Muscle of back (tissue), 11 donors: ENCODE data around the gene APOB. TPM values are rescaled to one million over a fixed set of nuclear protein-coding genes. Genes with fewer than 3 reads are reported as not detected.

Experiments
- DNase-seq, 3 donors: peaks; one replicate each; pipeline versions ENCODE4 v3.0.0 to v3.0.0-alpha.2; 2013
- polyA plus RNA-seq, 10 donors: library from polyadenylated mRNA; unstranded; fragments of 120-200 nt; gene quantifications; one replicate each; pipeline ENCODE4 v1.2.1, GENCODE V29; 2013; ENCODE audit not compliant: insufficient read length in 10 of 10

Gene APOB
- polyA plus RNA-seq, 10 donors = 0.01 to 1.4 (median 0.06) TPM

DNA sequence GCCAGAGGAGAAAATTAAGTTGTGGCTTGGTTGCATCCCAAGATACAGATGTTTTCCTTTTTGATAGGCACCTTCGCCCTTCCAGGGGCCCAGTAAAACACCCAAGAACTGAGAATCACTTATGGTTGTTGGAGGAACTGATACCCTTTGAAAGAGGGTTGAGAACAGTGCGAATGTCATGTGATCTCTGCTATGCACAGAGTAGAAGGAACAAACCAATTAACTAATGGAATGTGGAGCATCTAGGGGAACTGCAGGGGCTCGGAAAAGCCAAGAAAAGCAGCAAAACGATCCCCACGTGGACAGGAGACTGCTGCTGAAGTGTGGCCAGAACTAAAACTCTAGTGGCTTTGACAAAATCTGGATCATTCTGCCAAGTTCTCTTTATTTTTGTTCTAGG is 58.8 kb downstream of the APOB start:
- peak in 1 of 3 donors; percentile 48 for DNase-seq

GRCh38 chr2:20984408-20984807 is 59.5 kb downstream of the APOB start:
- no peak for DNase-seq

DNA sequence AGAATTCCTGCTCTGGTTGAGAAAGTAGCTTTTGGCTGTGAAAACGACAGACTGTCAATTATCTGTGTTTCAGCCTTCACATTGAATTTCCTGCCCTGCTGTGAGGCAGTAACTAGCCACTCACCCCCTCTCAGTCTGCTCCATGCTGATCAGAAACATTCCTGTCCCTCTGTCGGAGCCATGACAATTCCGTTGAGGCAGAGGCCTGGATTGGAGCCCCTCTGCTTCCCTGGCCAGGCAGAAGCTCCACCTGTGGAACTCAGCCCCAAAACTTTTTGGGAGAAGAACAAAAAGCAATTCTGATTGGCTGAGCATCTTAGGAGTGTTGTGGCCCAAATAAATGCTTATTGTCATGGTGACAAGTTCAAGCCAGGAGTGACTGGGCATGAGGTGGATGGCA is 60.0 kb downstream of the APOB start:
- DNase-seq = no peak

- DNase-seq = no peak
Observed at GRCh38 chr2:20982861-20983260, 61.0 kb downstream of the APOB start.

GRCh38 chr2:20977520-20978180 is 66.2 kb downstream of the APOB start:
- peak in 1 of 3 donors; percentile 73 for DNase-seq

DNA sequence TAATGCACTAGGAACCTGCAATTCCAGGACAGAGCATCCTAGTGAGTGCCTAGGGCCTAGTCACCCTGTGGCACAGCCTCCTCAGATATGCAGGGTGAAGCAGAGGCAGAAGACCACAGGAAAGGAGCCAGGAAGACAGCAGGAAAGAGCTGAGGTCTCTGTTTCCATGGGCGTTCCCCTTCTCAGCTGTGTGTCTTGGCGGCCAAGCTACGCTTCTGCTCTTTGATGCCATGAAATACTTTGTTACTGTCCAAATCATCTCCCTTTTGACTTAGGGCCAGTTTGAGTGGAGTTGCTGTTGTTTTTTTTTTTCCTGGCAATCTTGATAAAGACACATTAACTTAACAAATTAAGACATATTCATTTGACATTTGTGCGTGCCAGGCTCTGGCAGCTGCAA is 67.3 kb downstream of the APOB start:
- peak in 2 of 3 donors; percentile 69 to 83 for DNase-seq

- no peak for DNase-seq
Observed at GRCh38 chr2:20972792-20973565, 70.9 kb downstream of the APOB start.

- DNase-seq = peak in 1 of 3 donors; percentile 41
Observed at GRCh38 chr2:20972110-20972509, 71.8 kb downstream of the APOB start.

DNA sequence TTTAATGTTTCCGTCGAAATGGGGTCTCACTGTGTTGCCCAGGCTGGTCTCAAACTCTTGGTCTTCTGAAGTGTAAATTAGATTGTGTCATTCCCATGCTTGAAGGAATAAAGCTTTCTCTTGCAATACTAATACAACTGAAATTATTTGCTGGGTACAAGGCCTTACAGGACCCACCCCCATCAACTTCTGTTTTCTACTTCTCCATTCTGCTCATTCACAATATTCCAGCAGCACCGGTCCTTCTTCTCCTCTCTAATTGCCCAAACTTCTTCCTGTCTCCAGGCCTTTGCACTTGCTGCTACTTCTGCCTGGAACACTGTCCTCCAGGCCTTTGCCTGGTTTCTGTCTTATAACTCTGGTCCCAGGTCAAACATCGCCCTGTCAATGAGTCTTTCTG is 73.8 kb downstream of the APOB start:
- DNase-seq = no peak

DNA sequence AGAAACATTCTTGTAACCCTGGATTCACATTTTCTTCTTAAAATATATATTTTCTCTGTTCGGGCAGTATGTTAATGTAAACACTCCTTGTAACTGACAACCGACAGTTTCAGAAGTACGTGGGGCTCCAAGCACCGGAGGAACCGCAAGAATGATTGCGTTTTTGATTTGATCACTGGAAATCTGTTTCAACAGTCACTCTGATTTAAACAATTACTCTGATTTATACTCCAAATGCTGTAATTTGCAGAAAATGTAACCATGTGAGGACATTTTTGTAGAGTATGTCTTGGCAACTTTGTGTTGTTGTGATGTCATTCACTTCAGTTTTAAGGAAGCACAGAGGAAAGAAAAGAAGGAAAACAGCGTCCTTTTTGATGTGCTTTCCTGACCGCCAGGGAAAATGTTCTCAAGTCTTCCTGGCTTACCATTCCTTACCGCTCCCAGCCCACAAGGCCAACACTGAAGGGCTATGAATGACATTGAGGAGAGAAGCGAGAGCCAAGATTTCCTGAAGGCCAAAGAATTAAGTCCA is 77.7 kb downstream of the APOB start:
- peak in 1 of 3 donors; percentile 66 for DNase-seq

DNA sequence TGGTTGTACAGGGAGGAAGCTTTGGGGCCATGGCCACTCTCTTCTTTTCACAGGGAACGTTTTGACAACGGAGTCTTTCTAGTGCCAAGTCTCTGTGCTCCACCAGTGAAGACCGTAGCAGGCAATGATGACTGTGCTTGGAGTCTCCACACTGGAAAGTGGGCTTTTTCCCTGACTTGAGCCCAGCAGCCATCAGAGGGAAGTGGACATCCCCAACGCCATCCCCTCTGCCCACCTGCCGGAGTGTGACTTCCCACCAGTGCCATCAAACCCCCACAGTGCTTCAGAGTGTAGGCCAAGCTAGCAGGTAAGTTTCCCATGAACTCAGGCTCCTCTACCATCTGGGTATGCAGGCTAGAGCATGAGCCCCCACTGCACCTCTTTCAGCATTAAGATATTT is 78.7 kb downstream of the APOB start:
- no peak for DNase-seq

GRCh38 chr2:20963867-20964266 is 80.0 kb downstream of the APOB start:
- DNase-seq = no peak

GRCh38 chr2:20962939-20963557 is 80.8 kb downstream of the APOB start:
- peak; percentile 41 to 77 (median 63) for DNase-seq

- no peak for DNase-seq
Observed at GRCh38 chr2:20961858-20962257, 82.0 kb downstream of the APOB start.

DNA sequence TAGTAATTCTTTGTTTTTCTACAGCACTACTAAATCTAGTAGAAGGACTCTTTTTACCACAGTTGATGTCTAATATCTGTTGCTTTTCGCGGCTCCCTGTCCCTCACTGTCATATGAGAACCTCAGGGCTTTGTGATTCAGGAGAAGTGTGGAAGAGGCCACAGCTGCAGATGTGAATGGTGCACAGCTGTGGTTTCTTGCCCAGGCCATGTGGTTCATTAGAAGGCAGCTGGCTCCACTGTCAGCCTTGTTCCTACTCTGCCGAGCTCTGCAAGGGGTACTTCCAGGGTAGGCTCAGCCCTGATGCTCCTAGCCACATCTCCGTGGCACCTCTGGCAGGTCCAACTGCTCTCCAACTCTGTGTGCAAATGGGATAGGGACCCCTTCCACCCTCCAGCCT is 83.9 kb downstream of the APOB start:
- no peak for DNase-seq

GRCh38 chr2:20959252-20959651 is 84.6 kb downstream of the APOB start:
- no peak for DNase-seq

- no peak for DNase-seq
Observed at GRCh38 chr2:20957788-20958525, 85.9 kb downstream of the APOB start.

DNA sequence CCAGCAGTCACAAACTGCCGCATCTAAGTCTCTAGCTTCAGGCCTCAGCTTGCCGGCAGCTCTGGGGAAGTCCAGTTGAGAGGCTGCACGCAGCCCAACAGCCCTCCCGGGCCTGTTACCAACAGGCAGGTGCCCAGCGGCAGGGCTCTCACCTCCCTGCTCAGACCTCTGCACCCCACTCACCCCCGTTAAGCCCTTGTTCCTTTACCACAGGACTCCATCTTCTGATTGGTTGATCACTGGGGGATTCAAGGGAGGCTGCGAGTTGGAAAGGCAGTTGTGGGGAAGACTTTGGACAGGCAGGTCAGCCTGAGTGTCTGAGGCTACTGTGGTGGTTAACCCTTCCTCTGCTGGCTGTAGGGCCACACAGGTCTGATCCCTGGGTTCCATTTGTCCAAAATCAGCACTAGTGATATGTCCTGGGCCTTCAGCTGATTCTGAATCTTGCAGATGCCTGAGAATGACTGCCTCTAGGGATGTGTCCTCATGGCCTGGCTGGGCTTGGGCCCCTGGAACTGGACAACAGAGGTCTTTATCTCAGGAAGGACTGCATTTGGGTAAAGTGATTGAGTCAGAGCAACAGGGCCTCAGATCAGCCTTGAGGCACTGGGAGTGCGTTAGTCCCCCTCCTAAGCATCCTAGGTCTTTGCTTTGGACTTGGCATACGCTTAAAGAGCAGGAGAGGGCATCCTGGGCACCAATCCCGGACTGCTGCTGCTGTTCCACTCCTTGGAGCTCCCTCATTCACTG is 88.4 kb downstream of the APOB start:
- DNase-seq = no peak

DNA sequence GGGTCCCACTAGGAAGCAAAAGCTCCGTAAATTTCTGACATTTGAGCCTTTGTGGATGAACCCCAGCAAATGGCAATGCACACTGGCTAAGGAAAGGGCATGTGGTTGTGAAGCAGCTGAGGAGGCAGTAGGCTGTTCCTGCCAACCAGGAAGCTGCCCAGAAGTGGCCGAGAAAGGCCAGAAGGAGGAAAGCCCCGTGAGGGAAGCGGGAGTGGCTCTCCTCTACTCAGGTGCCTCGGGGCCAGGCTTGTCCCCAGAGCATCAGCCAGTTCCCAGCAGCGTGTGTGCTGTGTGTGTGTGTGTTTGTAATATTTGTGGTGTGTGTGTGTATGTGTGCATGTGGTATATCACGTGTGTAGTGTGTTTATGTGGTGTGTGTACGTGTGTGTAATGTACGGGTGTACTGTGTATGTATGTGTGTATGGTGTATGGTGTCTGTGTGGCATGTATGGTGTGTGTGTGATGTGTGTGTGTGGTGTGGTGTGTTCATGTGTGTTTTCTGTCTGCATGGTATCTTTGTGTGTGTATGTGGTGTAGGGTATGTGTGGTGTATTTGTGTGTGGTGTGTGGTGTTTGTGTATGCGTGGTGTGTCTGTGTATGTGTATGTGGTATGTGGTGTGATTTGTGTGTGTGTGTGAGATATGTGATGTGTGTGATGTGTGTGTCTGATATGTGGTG is 90.6 kb downstream of the APOB start:
- no peak for DNase-seq
